H9 (cell line): ENCODE measurements around the gene NUDT21. TPM values are rescaled to one million over a fixed set of nuclear protein-coding genes. Genes with fewer than 3 reads are reported as not detected.

Experiments
- DNase-seq: peaks from one replicate; pipeline ENCODE4 v3.0.0-alpha.2; 2017
- H2AFZ ChIP-seq: one replicate; pipeline ENCODE4 v1.6.1; 2013; ENCODE audit warnings: mild to moderate bottlenecking, low read length, control low read depth, moderate library complexity
- H2AK5ac ChIP-seq: 2 replicates; pipeline ENCODE4 v1.6.1; 2013; ENCODE audit warnings: low read length, control low read depth, mixed read lengths; ENCODE audit not compliant: insufficient read length
- H2BK120ac ChIP-seq: one replicate; pipeline ENCODE4 v1.6.1; 2013; ENCODE audit warnings: low read depth, mild to moderate bottlenecking, low read length, control low read depth, inconsistent platforms; ENCODE audit not compliant: poor library complexity, severe bottlenecking
- H2BK12ac ChIP-seq: 2 replicates; pipeline ENCODE4 v1.6.1; 2013; ENCODE audit warnings: low read length, control low read depth, mixed read lengths, low read depth; ENCODE audit not compliant: insufficient read length
- H2BK15ac ChIP-seq: 2 replicates; pipeline ENCODE4 v1.6.1; 2013; ENCODE audit warnings: low read depth, low read length, control low read depth
- H2BK20ac ChIP-seq: one replicate; pipeline ENCODE4 v1.6.1; 2013; ENCODE audit warnings: low read depth, mild to moderate bottlenecking, low read length, control low read depth, inconsistent platforms; ENCODE audit not compliant: poor library complexity, severe bottlenecking
- H2BK5ac ChIP-seq: 2 replicates; pipeline ENCODE4 v1.6.1; 2013; ENCODE audit warnings: low read length, control low read depth, mixed read lengths; ENCODE audit not compliant: insufficient read length
- H3K14ac ChIP-seq: 2 replicates; pipeline ENCODE4 v1.6.1; 2013; ENCODE audit warnings: low read length, control low read depth; ENCODE audit not compliant: insufficient read depth
- H3K18ac ChIP-seq: 2 replicates; pipeline ENCODE4 v1.6.1; 2013; ENCODE audit warnings: low read depth, mild to moderate bottlenecking, mixed read lengths, low read length, control low read depth; ENCODE audit not compliant: insufficient read length
- H3K23ac ChIP-seq: 2 replicates; pipeline ENCODE4 v1.6.1; 2013; ENCODE audit warnings: low read length, control low read depth, mixed read lengths, low read depth; ENCODE audit not compliant: insufficient read length
- H3K23me2 ChIP-seq: 2 replicates; pipeline ENCODE4 v1.6.1; 2013; ENCODE audit warnings: low read depth, mild to moderate bottlenecking, mixed read lengths, low read length, control low read depth; ENCODE audit not compliant: insufficient read length, poor library complexity, severe bottlenecking
- H3K27ac ChIP-seq: 2 replicates; pipeline ENCODE4 v1.5.1; 2013; ENCODE audit warnings: low read length, control low read depth, mixed read lengths, low read depth; ENCODE audit not compliant: insufficient read length
- H3K27me3 ChIP-seq: 2 replicates; pipeline ENCODE4 v1.6.1; 2013; ENCODE audit warnings: low read length, control low read depth, inconsistent platforms; ENCODE audit not compliant: insufficient read depth
- H3K4ac ChIP-seq: 2 replicates; pipeline ENCODE4 v1.6.1; 2013; ENCODE audit warnings: low read depth, mild to moderate bottlenecking, control low read depth, inconsistent platforms, low read length, moderate library complexity
- H3K4me1 ChIP-seq: 2 replicates; pipeline ENCODE4 v1.6.1; 2013; ENCODE audit warnings: low read length, control low read depth, inconsistent platforms; ENCODE audit not compliant: insufficient read depth
- H3K4me2 ChIP-seq: 2 replicates; pipeline ENCODE4 v1.6.1; 2013; ENCODE audit warnings: low read length, control low read depth, mixed read lengths; ENCODE audit not compliant: insufficient read length, insufficient read depth
- H3K56ac ChIP-seq: 2 replicates; pipeline ENCODE4 v1.6.1; 2013; ENCODE audit warnings: low read depth, mild to moderate bottlenecking, mixed read lengths, low read length, control low read depth; ENCODE audit not compliant: insufficient read length
- H3K79me1 ChIP-seq: 2 replicates; pipeline ENCODE4 v1.6.1; 2013; ENCODE audit warnings: low read depth, mild to moderate bottlenecking, moderate library complexity, low read length, control low read depth, inconsistent platforms; ENCODE audit not compliant: insufficient read depth, poor library complexity, severe bottlenecking
- H3K79me2 ChIP-seq: 2 replicates; pipeline ENCODE4 v1.6.1; 2013; ENCODE audit warnings: low read length, control low read depth, inconsistent platforms; ENCODE audit not compliant: insufficient read depth
- H3K9ac ChIP-seq: 2 replicates; pipeline ENCODE4 v1.6.1; 2013; ENCODE audit warnings: low read length, control low read depth, mixed read lengths; ENCODE audit not compliant: insufficient read length; ENCODE audit errors: extremely low read depth
- H3K9me3 ChIP-seq: one replicate; pipeline ENCODE4 v1.6.1; 2013; ENCODE audit warnings: low read depth, low read length, inconsistent platforms; ENCODE audit not compliant: control insufficient read depth
- H3T11ph ChIP-seq: one replicate; pipeline ENCODE4 v1.6.1; 2013; ENCODE audit warnings: mild to moderate bottlenecking, low read length, control low read depth, inconsistent platforms
- H4K20me1 ChIP-seq: one replicate; pipeline ENCODE4 v1.6.1; 2013; ENCODE audit not compliant: control insufficient read depth, insufficient read length, insufficient read depth
- H4K5ac ChIP-seq: 2 replicates; pipeline ENCODE4 v1.6.1; 2013; ENCODE audit warnings: low read depth, mild to moderate bottlenecking, mixed read lengths, low read length, control low read depth; ENCODE audit not compliant: insufficient read length
- H4K8ac ChIP-seq: replicated peaks from 2 replicates; pipeline ENCODE4 v1.6.1; 2013; ENCODE audit warnings: low read length, control low read depth, mixed read lengths, low read depth; ENCODE audit not compliant: insufficient read length
- H4K91ac ChIP-seq: 2 replicates; pipeline ENCODE4 v1.6.1; 2013; ENCODE audit warnings: low read depth, mild to moderate bottlenecking, moderate library complexity, mixed read lengths, low read length, control low read depth; ENCODE audit not compliant: insufficient read length
- H3K27ac Mint-ChIP-seq, 3 experiments: 2 replicates in 2 of 3; 3 replicates in 1 of 3; pipeline ENCODE4 v1.8.0; 2020 to 2021; ENCODE audit warnings: mixed read lengths in 3 of 3, mild to moderate bottlenecking in 1 of 3, moderate library complexity in 1 of 3
- H3K27me3 Mint-ChIP-seq: 2 replicates; pipeline ENCODE4 v1.8.0; 2021; ENCODE audit warnings: low read depth, mild to moderate bottlenecking, moderate library complexity, mixed read lengths
- H3K36me3 Mint-ChIP-seq, 3 experiments: 2 replicates in 2 of 3; 3 replicates in 1 of 3; pipeline ENCODE4 v1.8.0; 2020 to 2021; ENCODE audit warnings: low read depth in 3 of 3, mixed read lengths in 3 of 3; ENCODE audit not compliant: insufficient read depth in 1 of 3
- H3K4me1 Mint-ChIP-seq, 2 experiments: 2 replicates each; pipeline ENCODE4 v1.8.0; 2020; ENCODE audit warnings: mixed read lengths in 2 of 2
- H3K4me3 Mint-ChIP-seq, 2 experiments: 2 replicates in 1 of 2; 3 replicates in 1 of 2; pipeline ENCODE4 v1.8.0; 2020 to 2021; ENCODE audit warnings: mild to moderate bottlenecking in 2 of 2, mixed read lengths in 2 of 2, moderate library complexity in 1 of 2
- H3K9me3 Mint-ChIP-seq, 2 experiments: 2 replicates in 1 of 2; 3 replicates in 1 of 2; pipeline ENCODE4 v1.8.0; 2020; ENCODE audit warnings: mild to moderate bottlenecking in 2 of 2, mixed read lengths in 2 of 2, moderate library complexity in 1 of 2
- CTCF ChIP-seq: fragments of 200-600 bp; sonication (generic); conservative IDR thresholded peaks from 3 replicates; pipeline ENCODE4 v1.8.0; 2021; ENCODE audit warnings: antibody characterized with exemption, mild to moderate bottlenecking
- WGBS: extraction: QIAGEN DNeasy Blood & Tissue Kit; methylation state at CpG from one replicate; pipeline ENCODE4 v1.1.7; 2013; ENCODE audit warnings: missing lambda C conversion rate, low lambda C conversion rate, mixed read lengths; ENCODE audit not compliant: insufficient read length; ENCODE audit errors: extremely low coverage; 5-methylcytosine and 5-hydroxymethylcytosine counted together
- total RNA-seq: library from RNA; stranded (reverse); gene quantifications from 2 replicates; pipeline ENCODE4 v1.2.1, GENCODE V29; 2021

NUDT21 gene
- total RNA-seq, 1 experiment from 2014 or later: 276 TPM

GRCh38 chr16:56382901-56383355, 68.2 kb downstream of the NUDT21 start:
- H3K4me2 ChIP-seq: no peak overlapping the region
- no peak overlapping the region for H2BK5ac ChIP-seq
- H3K4ac ChIP-seq: no peak overlapping the region

More at GRCh38 chr16:56382901-56383355, 68.2 kb downstream of the NUDT21 start:
- H3K4me1 Mint-ChIP-seq: no peaks in the 10 kb centered on the region
- H3K56ac ChIP-seq: no peak overlapping the region
- H3K9me3 ChIP-seq: peaks cover 14% of the 10 kb centered on the region
- H2BK20ac ChIP-seq: no peak overlapping the region
- no peak overlapping the region for H3K27ac ChIP-seq
- H4K5ac ChIP-seq: no peak overlapping the region
- H3T11ph ChIP-seq: no peak overlapping the region
- no peak overlapping the region for H3K23ac ChIP-seq
- no peaks in the 10 kb centered on the region for H3K79me2 ChIP-seq
- H2BK15ac ChIP-seq: no peak overlapping the region
- no peaks in the 10 kb centered on the region for H3K4me1 ChIP-seq
- TF ChIP-seq CTCF: no peak
- H3K23me2 ChIP-seq: no peaks in the 10 kb centered on the region
- no peak overlapping the region for H3K9ac ChIP-seq
- no peak overlapping the region for H3K14ac ChIP-seq
- H2AFZ ChIP-seq: no peak overlapping the region
- H3K79me1 ChIP-seq: no peaks in the 10 kb centered on the region
- peaks cover 2% of the 10 kb centered on the region; the same call in 1 of the 2 replicates for H3K27me3 Mint-ChIP-seq
- H2BK120ac ChIP-seq: no peak overlapping the region
- H4K91ac ChIP-seq: no peak overlapping the region
- H3K18ac ChIP-seq: no peak overlapping the region
- H3K9me3 Mint-ChIP-seq: peaks cover 32 to 34% of the 10 kb centered on the region in 2 experiments
- WGBS: no CpG with 5 or more reads among the region's 5 CpGs
- H3K27me3 ChIP-seq: no peaks in the 10 kb centered on the region
- peaks cover 3% of the 10 kb centered on the region for H4K20me1 ChIP-seq
- no peak overlapping the region for H3K27ac Mint-ChIP-seq
- H2AK5ac ChIP-seq: no peak overlapping the region
- H3K36me3 Mint-ChIP-seq: peaks cover 70 to 76% (median 75%) of the 10 kb centered on the region in 3 experiments
- H3K4me3 Mint-ChIP-seq: no peak overlapping the region
- H2BK12ac ChIP-seq: no peak overlapping the region
- no peak for DNase-seq
- no peak overlapping the region for H4K8ac ChIP-seq
